Prostate gland (tissue), 2 donors: Measurements from ENCODE around the gene STEAP1B. TPM values are rescaled to one million over a fixed set of nuclear protein-coding genes. Genes with fewer than 3 reads are reported as not detected.

Experiments
- DNase-seq: peaks from one replicate; pipeline ENCODE4 v3.0.0-alpha.2; 2019; ENCODE audit warnings: low spot score
- H3K27ac ChIP-seq, 2 donors: fragments of 200-600 bp; sonication (generic); 2 replicates each; pipeline ENCODE4 v1.5.1; 2017 to 2019
- H3K27me3 ChIP-seq: fragments of 200-600 bp; sonication (generic); replicated peaks from 2 replicates; pipeline ENCODE4 v1.5.1; 2019; ENCODE audit not compliant: insufficient read depth
- H3K36me3 ChIP-seq, 2 donors: fragments of 200-600 bp; sonication (generic); 1 replicate in 1 of 2; 2 replicates in 1 of 2; pipeline versions ENCODE4 v1.5.1 to v1.8.1; 2017 to 2019
- H3K4me1 ChIP-seq: fragments of 200-600 bp; sonication (generic); replicated peaks from 2 replicates; pipeline ENCODE4 v1.5.1; 2019
- H3K4me3 ChIP-seq, 2 donors: fragments of 200-600 bp; sonication (generic); 2 replicates each; pipeline ENCODE4 v1.5.1; 2017 to 2019
- H3K9me3 ChIP-seq: fragments of 200-600 bp; sonication (generic); 2 replicates; pipeline ENCODE4 v1.5.1; 2017
- CTCF ChIP-seq, 4 experiments: fragments of 200-600 bp in 2 of 4; fragments of 450-650 bp in 2 of 4; sonication (generic) in 2 of 4; IDR thresholded peaks; 1 replicate in 3 of 4; 2 replicates in 1 of 4; pipeline ENCODE4 v1.5.1; 2016 to 2019; ENCODE audit warnings: antibody characterized with exemption in 4 of 4, mild to moderate bottlenecking in 2 of 4, moderate library complexity in 2 of 4
- POLR2A ChIP-seq: fragments of 450-650 bp; IDR thresholded peaks from one replicate; pipeline ENCODE4 v1.6.1; 2016; ENCODE audit warnings: antibody characterized with exemption, mild to moderate bottlenecking
- POLR2AphosphoS5 ChIP-seq: sonication (generic); formaldehyde crosslinking; IDR thresholded peaks from one replicate; pipeline ENCODE4 v1.6.1; 2017; ENCODE audit warnings: antibody characterized with exemption
- WGBS: methylation state at CpG from one replicate; pipeline ENCODE4 v1.1.5; 2018; 5-methylcytosine and 5-hydroxymethylcytosine counted together
- intact Hi-C: fragments of 100-400 bp; cut with DNase I; formaldehyde crosslinking; loops from one replicate; pipeline ENCODE4 v1.14.2; 2022
- total RNA-seq, 2 donors: library from RNA; depleted of rRNA; stranded (reverse); fragments of >200 nt; gene quantifications; one replicate each; pipeline ENCODE4 v1.1.0, GENCODE V29; 2016

STEAP1B gene
- total RNA-seq, 2 donors from 2014 or later, result 6.4 TPM; not detected in 1

GRCh38 chr7:22397981-22398380 lies 102.0 kb downstream of the STEAP1B start:
- Histone ChIP-seq H3K9me3 (no peaks in the 10 kb centered on the region), H3K36me3 (no peaks in the 10 kb centered on the region), H3K4me3 (no peak overlapping the region), H3K4me1 (no peaks in the 10 kb centered on the region), H3K27me3 (no peaks in the 10 kb centered on the region), H3K27ac (no peak overlapping the region)
- intact Hi-C loops, result no loop called here
- WGBS, result 49% methylated on average over 5 of the region's 5 CpGs
- TF ChIP-seq CTCF (IDR thresholded peaks at IDR 0.05) (no peak), POLR2AphosphoS5 (no peak), POLR2A (no peak)
- DNase-seq, result no peak

- no peaks in the 10 kb centered on the region for H3K36me3 ChIP-seq
- H3K27ac ChIP-seq, result no peak overlapping the region
- no peaks in the 10 kb centered on the region for H3K4me1 ChIP-seq
- no peak overlapping the region for H3K4me3 ChIP-seq
- DNase-seq, result no peak
- 72% methylated on average over 6 of the region's 6 CpGs for WGBS
- TF ChIP-seq POLR2A (no peak), CTCF (IDR thresholded peaks at IDR 0.05) (no peak), POLR2AphosphoS5 (no peak)
- H3K9me3 ChIP-seq, result no peaks in the 10 kb centered on the region
- no peaks in the 10 kb centered on the region for H3K27me3 ChIP-seq
- intact Hi-C loops, result no loop called here
Measured at GRCh38 chr7:22395222-22395621, 104.8 kb downstream of the STEAP1B start.

GRCh38 chr7:22394739-22395138 lies 105.2 kb downstream of the STEAP1B start:
- WGBS, result 90% methylated on average over 3 of the region's 3 CpGs
- TF ChIP-seq POLR2AphosphoS5, result no peak
- TF ChIP-seq CTCF (IDR thresholded peaks at IDR 0.05), result no peak
- no peak for TF ChIP-seq POLR2A
- no peak overlapping the region for H3K27ac ChIP-seq

DNA sequence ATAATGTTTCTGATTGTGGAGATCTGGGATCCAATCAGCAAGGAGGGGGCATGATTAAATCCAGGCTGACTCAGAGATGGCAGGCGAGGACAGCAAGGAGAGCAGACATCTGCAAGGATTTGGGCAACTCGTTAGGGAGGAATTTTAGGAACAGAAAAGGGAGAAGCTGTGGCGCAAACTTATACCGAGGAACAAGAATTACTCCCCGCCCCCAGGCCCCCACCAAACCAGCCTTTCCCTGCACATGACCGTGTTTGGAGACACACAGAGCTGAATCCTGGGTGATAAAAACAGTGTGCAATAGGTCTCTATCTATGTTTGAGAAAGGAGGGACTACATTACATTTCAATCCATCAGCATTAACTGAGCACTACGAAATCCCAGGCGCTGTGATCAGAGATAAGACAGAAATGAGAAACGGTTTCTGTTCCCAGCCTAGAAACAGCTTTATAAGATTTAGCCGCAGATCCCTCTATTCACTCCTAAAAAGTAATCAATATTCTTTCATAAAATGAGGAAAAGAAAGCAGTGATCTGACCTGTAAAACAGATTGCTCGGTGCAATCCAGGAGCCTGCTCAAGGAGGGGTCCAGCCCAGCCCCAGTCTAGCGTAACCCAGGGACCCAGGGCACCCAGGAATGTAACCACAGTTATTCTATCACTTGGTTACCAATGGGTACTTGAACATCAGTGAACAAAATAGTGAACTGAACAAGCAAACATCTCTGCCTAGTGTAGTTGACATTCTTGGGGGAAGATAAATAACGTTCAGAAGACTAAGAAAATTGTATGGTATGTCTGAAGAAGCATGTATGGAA lies 105.9 kb downstream of the STEAP1B start:
- no peaks in the 10 kb centered on the region for H3K36me3 ChIP-seq
- TF ChIP-seq POLR2AphosphoS5 (no peak), POLR2A (no peak), CTCF (IDR thresholded peaks at IDR 0.05) (no peak)
- DNase-seq, result no peak
- H3K27ac ChIP-seq, result no peak overlapping the region
- no peaks in the 10 kb centered on the region for H3K9me3 ChIP-seq
- no peaks in the 10 kb centered on the region for H3K4me1 ChIP-seq
- H3K4me3 ChIP-seq, result no peak overlapping the region
- intact Hi-C loops, result no loop called here
- no peaks in the 10 kb centered on the region for H3K27me3 ChIP-seq
- WGBS, result 65% methylated on average over 13 of the region's 13 CpGs

More at GRCh38 chr7:22394739-22395138, 105.2 kb downstream of the STEAP1B start:
- no peaks in the 10 kb centered on the region for H3K4me1 ChIP-seq
- H3K9me3 ChIP-seq, result no peaks in the 10 kb centered on the region
- intact Hi-C loops, result no loop called here
- DNase-seq, result no peak
- H3K27me3 ChIP-seq, result no peaks in the 10 kb centered on the region
- no peak overlapping the region for H3K4me3 ChIP-seq
- H3K36me3 ChIP-seq, result no peaks in the 10 kb centered on the region

DNA sequence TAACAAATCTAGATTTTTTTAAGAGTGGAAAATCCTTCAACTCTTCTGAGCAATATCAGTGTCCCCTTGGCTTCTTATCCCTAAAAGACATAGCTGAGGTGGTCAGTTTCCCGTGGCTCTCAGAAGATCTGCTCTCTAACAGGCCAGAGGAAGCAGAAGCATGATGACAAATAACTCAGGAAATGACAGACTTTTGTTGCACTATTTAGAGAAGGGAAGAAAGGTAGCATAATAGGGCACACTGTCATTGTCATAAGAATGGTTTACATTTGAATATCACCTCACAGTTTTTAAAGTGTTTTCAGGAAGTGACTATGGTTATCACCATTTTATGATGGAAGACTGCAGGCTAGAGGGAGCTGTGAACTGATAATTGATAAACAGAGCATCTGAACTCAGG lies 109.5 kb downstream of the STEAP1B start:
- intact Hi-C loops, result no loop called here
- 63% methylated on average over 1 of the region's 1 CpG for WGBS

More for the DNA sequence above, 109.5 kb downstream of the STEAP1B start:
- no peak for TF ChIP-seq CTCF (IDR thresholded peaks at IDR 0.05)
- no peak for TF ChIP-seq POLR2A
- no peak for TF ChIP-seq POLR2AphosphoS5
- Histone ChIP-seq H3K27me3 (no peaks in the 10 kb centered on the region), H3K9me3 (no peaks in the 10 kb centered on the region), H3K36me3 (no peaks in the 10 kb centered on the region), H3K4me3 (no peak overlapping the region), H3K27ac (no peak overlapping the region), H3K4me1 (no peaks in the 10 kb centered on the region)
- no peak for DNase-seq
